ENCODE data around the gene FAU.
A peak's percentile ranks its signal among the peaks of the same experiment; 100 is the strongest.

FAU gene

DNA sequence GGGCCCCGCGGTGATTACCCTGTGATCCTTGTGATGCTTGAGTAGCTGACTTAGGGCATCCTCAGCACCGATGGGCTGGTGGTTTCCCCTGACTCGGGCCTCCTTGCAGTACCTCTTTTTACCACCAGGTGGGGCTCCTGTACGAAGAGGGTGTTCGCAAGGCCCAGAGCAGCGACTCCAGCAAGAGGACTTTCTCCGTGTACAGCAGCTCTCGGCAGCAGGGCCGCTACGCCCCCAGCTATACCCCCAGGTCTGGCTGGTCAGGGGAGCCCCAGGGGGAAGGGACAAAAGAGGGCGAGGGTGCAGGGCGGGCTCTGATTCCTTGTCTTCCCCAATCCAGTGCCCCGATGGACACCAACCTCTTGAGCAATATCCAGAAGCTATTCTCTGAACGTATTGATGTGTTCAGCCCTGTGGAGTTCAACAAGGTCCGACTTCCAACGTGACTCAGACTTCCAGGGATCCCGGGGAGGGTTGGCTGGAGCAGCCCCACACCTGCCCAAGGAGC is 11.5 kb downstream of the FAU start:
- peak overlapping the region; percentile 86 for H3K27ac ChIP-seq
- TF ChIP-seq, protein P1, sequence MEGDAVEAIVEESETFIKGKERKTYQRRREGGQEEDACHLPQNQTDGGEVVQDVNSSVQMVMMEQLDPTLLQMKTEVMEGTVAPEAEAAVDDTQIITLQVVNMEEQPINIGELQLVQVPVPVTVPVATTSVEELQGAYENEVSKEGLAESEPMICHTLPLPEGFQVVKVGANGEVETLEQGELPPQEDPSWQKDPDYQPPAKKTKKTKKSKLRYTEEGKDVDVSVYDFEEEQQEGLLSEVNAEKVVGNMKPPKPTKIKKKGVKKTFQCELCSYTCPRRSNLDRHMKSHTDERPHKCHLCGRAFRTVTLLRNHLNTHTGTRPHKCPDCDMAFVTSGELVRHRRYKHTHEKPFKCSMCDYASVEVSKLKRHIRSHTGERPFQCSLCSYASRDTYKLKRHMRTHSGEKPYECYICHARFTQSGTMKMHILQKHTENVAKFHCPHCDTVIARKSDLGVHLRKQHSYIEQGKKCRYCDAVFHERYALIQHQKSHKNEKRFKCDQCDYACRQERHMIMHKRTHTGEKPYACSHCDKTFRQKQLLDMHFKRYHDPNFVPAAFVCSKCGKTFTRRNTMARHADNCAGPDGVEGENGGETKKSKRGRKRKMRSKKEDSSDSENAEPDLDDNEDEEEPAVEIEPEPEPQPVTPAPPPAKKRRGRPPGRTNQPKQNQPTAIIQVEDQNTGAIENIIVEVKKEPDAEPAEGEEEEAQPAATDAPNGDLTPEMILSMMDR (conservative IDR thresholded peaks at IDR 0.05; ENCODE audit: low read depth) = peak; percentile 96
- ChIA-PET CTCF (interaction anchor here (0.5 to 1.3 kb wide), 18 partner anchors 8 to 751 kb away, joined by 3 to 13 read pairs (median 4); partner anchors contain the start of genes CDC42EP2, FAU and MRPL49), POLR2A (ENCODE audit: low non-redundant PET) (no interaction called here)
- DNase-seq (ENCODE audit: low spot score) = peak; percentile 74

DNA sequence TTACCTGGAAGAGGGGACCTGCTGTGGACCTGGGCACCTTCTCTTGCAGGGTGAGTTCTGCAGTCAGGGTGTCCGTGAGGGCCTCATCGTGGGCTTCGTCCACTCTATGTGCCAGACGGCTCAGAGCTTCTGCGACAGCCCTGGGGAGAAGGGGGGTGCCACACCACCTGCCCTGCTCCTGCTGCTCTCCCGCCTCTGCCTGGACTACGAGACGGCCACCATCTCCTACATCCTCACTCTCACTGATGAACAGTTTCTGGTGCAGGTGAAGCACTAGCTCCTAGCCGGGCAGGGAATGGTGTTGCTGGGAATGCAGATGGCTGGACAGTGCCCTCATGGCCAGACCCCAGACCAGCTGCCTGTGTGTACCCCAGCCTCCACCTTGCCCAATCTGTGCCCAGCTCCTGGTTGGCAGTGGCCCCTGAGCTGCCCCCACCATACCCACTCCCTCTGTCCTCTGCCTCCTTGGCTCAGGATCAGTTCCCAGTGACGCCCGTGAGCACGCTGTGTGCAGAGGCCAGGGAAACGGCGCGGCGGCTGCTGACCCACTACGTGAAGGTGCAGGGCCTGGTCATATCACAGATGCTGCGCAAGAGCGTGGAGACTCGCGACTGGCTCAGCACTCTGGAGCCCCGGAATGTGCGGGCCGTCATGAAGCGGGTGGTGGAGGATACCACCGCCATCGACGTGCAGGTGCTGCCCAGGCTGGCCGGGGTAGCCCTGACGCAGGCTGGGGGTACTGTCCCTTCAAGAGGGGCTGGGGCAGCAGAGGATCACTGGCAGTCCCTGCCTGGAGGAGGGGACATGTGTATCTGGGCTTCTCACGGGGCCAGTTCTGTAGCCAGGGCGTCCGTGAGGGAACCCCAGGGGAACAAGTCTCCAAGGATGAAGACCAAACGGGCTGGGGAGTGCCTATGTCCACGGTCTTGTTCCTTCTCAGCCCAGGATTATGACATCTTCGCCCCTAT is 12.4 kb downstream of the FAU start:
- peak overlapping the region; percentile 86 for H3K27ac ChIP-seq
- TF ChIP-seq, protein P1 (conservative IDR thresholded peaks at IDR 0.05; ENCODE audit: low read depth) = no peak
- ChIA-PET POLR2A (ENCODE audit: low non-redundant PET) (no interaction called here), CTCF (interaction anchor here (0.5 to 1.3 kb wide), 15 partner anchors 8 to 750 kb away, joined by 3 to 13 read pairs (median 4); partner anchors contain the start of genes CDC42EP2, FAU and MRPL49)
- DNase-seq (ENCODE audit: low spot score) = no peak

DNA sequence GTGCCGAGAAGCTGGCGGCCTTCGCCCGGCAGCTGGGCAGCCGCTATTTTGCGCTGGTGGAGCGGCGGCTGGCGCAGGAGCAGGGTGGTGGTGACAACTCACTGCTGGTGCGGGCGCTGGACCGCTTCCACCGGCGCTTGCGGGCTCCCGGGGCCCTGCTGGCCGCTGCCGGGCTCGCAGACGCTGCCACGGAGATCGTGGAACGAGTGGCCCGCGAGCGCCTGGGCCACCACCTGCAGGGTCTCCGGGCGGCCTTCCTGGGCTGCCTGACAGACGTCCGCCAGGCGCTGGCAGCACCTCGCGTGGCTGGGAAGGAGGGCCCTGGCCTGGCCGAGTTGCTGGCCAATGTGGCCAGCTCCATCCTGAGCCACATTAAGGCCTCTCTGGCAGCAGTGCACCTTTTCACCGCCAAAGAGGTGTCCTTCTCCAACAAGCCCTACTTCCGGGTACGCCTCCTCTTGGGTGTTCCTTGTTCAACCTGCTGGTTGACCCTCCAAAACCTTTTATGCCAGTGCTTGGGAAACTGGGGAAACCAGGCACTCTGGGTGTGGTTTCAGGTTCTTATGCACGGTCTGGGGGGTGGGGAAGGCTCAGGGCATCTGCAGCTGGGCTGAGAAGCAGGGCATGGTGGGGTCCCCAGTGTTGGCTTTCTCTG is 13.3 kb downstream of the FAU start:
- ChIA-PET POLR2A (ENCODE audit: low non-redundant PET) (no interaction called here), CTCF (interaction anchor here (0.5 to 1.1 kb wide), 6 partner anchors 8 to 392 kb away, joined by 3 to 5 read pairs (median 3); partner anchors contain the start of gene EHD1)
- no peak for DNase-seq (ENCODE audit: low spot score)
- TF ChIP-seq, protein P1 (conservative IDR thresholded peaks at IDR 0.05; ENCODE audit: low read depth) = no peak
- peak overlapping the region; percentile 86 for H3K27ac ChIP-seq

DNA sequence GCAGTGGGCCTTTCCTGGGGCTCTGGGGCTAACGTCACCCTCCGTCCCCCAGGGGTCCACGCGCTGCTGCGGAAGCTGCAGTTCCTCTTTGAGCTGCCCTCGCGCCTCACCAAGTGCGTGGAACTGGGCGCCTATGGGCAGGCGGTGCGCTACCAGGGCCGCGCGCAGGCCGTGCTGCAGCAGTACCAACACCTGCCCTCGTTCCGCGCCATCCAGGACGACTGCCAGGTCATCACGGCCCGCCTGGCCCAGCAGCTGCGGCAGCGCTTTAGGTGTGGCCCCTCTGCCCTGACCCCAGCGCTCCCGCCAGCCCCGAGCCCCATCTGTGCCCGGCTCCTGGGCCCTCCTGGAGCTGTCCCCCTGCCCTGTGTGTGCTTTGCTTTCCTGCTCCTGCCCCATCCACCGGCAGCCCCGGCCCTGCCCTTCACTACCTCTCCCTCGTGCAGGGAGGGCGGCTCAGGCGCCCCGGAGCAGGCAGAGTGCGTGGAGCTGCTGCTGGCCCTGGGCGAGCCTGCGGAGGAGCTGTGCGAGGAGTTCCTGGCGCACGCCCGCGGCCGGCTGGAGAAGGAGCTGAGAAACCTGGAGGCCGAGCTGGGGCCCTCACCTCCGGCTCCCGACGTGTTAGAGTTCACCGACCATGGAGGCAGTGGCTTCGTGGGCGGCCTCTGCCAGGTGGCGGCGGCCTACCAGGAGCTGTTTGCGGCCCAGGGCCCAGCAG is 14.0 kb downstream of the FAU start:
- TF ChIP-seq, protein P1 (conservative IDR thresholded peaks at IDR 0.05; ENCODE audit: low read depth) = no peak
- ChIA-PET POLR2A (ENCODE audit: low non-redundant PET) (interaction anchor here (0.5 kb wide), 1 partner anchor 154 kb away, joined by 3 read pairs; no protein-coding TSS in a partner anchor), CTCF (interaction anchor here (0.5 to 1.1 kb wide), 4 partner anchors 10 to 393 kb away, joined by 3 read pairs; partner anchors contain the start of gene EHD1)
- no peak for DNase-seq (ENCODE audit: low spot score)
- H3K27ac ChIP-seq = no peak overlapping the region

DNA sequence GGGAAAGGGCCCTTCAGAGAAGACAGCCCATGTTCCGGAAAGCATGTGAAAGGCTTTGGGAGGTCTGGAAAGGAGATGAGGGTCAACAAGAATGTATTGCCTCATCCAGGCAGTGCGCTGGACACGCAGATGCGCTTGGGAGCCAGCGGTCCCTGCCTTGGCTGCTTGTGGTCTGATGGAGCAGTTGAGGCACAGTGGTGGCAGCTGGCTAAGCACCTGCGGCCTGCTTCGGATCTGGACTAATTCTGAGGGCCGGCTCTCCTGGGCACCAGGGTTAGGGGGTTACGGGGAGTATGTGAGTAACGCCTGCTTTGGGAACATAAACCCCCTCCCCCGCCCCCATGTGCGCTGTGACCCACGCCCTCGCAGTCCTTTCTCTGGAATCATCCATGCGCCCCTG is 14.9 kb downstream of the FAU start:
- H3K27ac ChIP-seq = no peak overlapping the region
- TF ChIP-seq, protein P1 (conservative IDR thresholded peaks at IDR 0.05; ENCODE audit: low read depth) = no peak
- CTCF ChIA-PET = no interaction called here
- POLR2A ChIA-PET (ENCODE audit: low non-redundant PET) = no interaction called here
- DNase-seq (ENCODE audit: low spot score) = no peak

Measured in RWPE1 (cell line).